Thoracic aorta (tissue), 2 donors: ENCODE measurements around the gene MEGF11. TPM values are rescaled to one million over a fixed set of nuclear protein-coding genes. Genes with fewer than 3 reads are reported as not detected.

Source experiments
- ATAC-seq: fragments of 150-250 bp; one replicate; pipeline ENCODE4 v1.8.0; 2017; ENCODE audit warnings: low read depth; ENCODE audit not compliant: insufficient number of reproducible peaks, low FRiP score
- DNase-seq: peaks from one replicate; pipeline ENCODE4 v3.0.0-alpha.2; 2020; ENCODE audit warnings: low spot score
- H3K27ac ChIP-seq, 2 donors: fragments of 200-600 bp; sonication (generic); 1 replicate in 1 of 2; 2 replicates in 1 of 2; pipeline ENCODE4 v1.5.1; 2016; ENCODE audit warnings: mild to moderate bottlenecking in 2 of 2, moderate library complexity in 2 of 2
- H3K27me3 ChIP-seq: fragments of 200-600 bp; sonication (generic); replicated peaks from 2 replicates; pipeline ENCODE4 v1.6.0; 2016; ENCODE audit warnings: mild to moderate bottlenecking; ENCODE audit not compliant: insufficient read depth
- H3K36me3 ChIP-seq: fragments of 200-600 bp; sonication (generic); one replicate; pipeline ENCODE4 v1.5.1; 2016
- H3K4me1 ChIP-seq, 2 donors: fragments of 200-600 bp; sonication (generic); 1 replicate in 1 of 2; 2 replicates in 1 of 2; pipeline versions ENCODE4 v1.5.1 to v1.6.0; 2016; ENCODE audit warnings: low read depth in 2 of 2, mild to moderate bottlenecking in 1 of 2; ENCODE audit not compliant: control insufficient read depth in 1 of 2
- H3K4me3 ChIP-seq: fragments of 200-600 bp; sonication (generic); 2 replicates; pipeline ENCODE4 v1.5.1; 2016; ENCODE audit warnings: mild to moderate bottlenecking
- H3K9me3 ChIP-seq: fragments of 200-600 bp; sonication (generic); 2 replicates; pipeline ENCODE4 v1.5.1; 2016
- CTCF ChIP-seq: fragments of 200-600 bp; sonication (generic); IDR thresholded peaks from one replicate; pipeline ENCODE4 v1.5.1; 2019; ENCODE audit warnings: antibody characterized with exemption
- total RNA-seq, 2 donors: library from RNA; depleted of rRNA; stranded (reverse); fragments of >200 nt; gene quantifications; one replicate each; pipeline versions ENCODE4 v1.1.0 to v1.2.3, GENCODE V29; 2016

The MEGF11 gene
- not detected for total RNA-seq

DNA sequence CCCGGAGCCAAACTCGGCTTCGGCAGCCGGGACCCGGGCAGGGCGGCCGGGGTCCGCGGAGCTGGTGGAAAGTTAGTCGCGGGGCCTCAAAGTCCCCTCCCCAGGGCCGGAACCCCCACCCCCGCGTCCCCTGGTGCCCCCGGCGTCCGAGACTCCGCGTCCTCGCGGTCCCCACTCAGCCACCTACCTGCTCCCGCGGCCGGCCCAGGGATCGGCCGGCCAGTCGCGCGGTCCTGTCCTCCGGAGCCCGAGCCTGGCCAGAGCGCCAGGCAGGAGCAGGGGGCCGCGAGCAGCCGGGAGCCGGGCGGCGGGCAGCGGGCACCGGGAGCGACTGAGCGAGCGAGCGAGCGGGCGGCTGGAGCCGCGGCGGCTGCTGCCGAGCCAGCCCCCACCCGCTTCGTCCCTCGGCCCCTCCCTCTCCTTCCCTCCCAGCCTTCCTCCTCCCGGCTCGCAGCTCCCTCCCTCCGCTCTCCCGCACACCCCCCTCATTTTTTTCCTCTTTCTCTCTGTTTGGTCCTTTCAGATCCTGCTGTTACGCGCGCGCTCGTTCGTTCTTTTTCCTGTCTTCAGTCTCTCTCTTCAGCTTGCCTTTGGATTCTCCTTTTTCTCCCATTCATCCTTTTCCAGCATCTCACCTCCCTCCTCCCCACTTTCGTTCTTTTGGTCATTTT, at the start of gene MEGF11:
Gene MEGF11 (minus strand): TSS at position 333 of the 671 bp plus-strand sequence. CDS start 125,347 bp downstream, outside the sequence.
- no peak for TF ChIP-seq CTCF
- Histone ChIP-seq H3K4me1 (peaks cover 10 to 25% of the 10 kb centered on the region in 2 donors), H3K27ac (no peak within 1 kb of the TSS), H3K27me3 (peaks cover 16% of the 10 kb centered on the region), H3K9me3 (no peaks in the 10 kb centered on the region), H3K36me3 (no peaks in the 10 kb centered on the region), H3K4me3 (peak within 1 kb of the TSS; percentile 78)
- no peak for DNase-seq
- peak; percentile 22 for ATAC-seq

DNA sequence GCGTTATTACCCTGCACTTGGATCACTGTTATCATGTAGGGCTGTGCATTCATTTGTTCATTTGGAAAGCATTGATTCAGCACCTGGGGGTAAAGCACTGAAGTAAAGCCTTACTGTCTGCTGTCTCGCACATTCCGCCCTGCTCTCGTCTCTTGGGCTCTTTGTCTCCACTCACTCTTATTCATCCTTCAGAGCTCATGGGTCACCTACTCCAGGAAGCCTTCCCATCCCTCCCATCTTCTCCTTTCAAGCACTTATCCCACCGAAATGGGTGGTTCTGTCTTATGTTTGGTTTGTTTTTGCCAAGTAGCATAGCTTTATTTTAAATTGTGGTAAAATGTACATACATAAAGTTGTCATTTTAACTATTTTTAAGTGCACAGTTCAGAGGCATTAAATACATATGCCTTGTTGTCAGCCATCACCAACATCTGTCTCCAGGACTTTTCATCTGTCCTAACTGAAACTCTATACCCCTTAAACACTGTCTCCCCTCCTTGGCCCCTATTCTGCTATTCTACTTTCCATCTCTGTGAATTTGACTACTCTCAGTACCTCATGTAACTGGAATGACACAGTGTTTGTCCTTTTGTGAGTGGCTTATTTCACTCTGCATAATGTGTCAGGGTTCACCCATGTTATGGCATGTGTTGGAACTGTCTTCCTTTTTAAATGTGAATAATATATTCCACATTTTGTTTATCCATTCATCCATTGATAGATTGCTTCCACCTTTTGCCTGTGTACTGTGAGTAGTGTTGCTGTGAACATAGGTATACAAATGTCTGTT, 49.1 kb upstream of the MEGF11 start:
- Histone ChIP-seq H3K4me1 (no peaks in the 10 kb centered on the region), H3K4me3 (no peak overlapping the region), H3K27me3 (no peaks in the 10 kb centered on the region), H3K36me3 (peaks cover 7% of the 10 kb centered on the region), H3K27ac (no peak overlapping the region), H3K9me3 (no peaks in the 10 kb centered on the region)
- TF ChIP-seq CTCF: no peak
- DNase-seq: no peak
- ATAC-seq: no peak

DNA sequence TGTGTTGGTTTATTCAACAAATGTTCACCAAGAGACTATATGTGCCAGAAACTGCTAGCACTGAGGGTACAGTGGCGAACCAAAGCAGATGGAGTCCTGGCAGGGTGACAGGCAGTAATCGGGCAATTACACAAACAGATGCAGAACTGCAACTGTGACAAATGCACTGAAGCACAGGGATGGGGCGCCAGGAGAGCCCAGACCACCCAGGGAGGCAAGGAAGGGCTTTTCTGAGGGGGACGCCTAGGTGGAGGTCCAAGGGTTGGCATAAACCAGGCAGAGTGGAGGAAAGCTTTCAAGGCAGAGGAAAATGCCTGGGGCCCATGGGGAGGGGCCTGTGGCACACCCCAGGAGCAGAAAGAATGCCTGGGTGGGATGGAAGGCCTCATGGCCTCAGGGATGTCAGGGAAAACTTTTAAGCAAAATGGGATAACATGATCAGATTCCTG, 45.3 kb upstream of the MEGF11 start:
- H3K4me1 ChIP-seq: peaks cover 5 to 16% of the 10 kb centered on the region in 2 donors
- no peak for TF ChIP-seq CTCF
- H3K4me3 ChIP-seq: no peak overlapping the region
- no peak for ATAC-seq
- no peak overlapping the region for H3K27ac ChIP-seq
- H3K27me3 ChIP-seq: no peaks in the 10 kb centered on the region
- peaks cover 3% of the 10 kb centered on the region for H3K36me3 ChIP-seq
- no peak for DNase-seq
- H3K9me3 ChIP-seq: no peaks in the 10 kb centered on the region

DNA sequence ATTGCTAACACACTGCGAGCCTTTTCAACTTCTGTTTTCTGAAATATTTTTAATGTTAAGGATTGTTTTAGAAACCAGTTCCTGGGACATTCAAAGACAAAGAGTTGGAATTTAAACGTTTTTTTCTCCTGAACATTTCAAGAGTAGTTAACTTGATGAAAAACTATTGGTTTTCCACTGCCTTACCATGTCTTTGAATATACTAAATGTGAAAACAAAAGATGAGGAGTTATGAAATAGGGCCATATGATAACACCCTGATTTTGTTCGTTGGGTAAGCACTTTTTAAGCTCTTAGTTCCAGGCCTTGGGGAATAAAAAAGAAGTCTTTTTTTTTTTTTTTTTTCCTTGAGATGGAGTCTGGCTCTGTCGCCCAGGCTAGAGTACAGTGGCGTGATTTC, 42.6 kb upstream of the MEGF11 start:
- H3K27me3 ChIP-seq: no peaks in the 10 kb centered on the region
- H3K36me3 ChIP-seq: peaks cover 3% of the 10 kb centered on the region
- no peak for DNase-seq
- peaks cover 12 to 30% of the 10 kb centered on the region in 2 donors for H3K4me1 ChIP-seq
- no peak for ATAC-seq
- H3K27ac ChIP-seq: no peak overlapping the region
- no peak overlapping the region for H3K4me3 ChIP-seq
- TF ChIP-seq CTCF: no peak
- H3K9me3 ChIP-seq: no peaks in the 10 kb centered on the region

- DNase-seq (no peak), ATAC-seq (no peak)
- peak overlapping the region; percentile 88 for H3K4me3 ChIP-seq
- H3K27me3 ChIP-seq: no peaks in the 10 kb centered on the region
- TF ChIP-seq CTCF: no peak
- no peaks in the 10 kb centered on the region for H3K9me3 ChIP-seq
- H3K4me1 ChIP-seq: peaks cover 12 to 30% of the 10 kb centered on the region in 2 donors
- peaks cover 3% of the 10 kb centered on the region for H3K36me3 ChIP-seq
- H3K27ac ChIP-seq: peak overlapping the region; percentile 83 to 88
These were observed 41.3 kb upstream of the MEGF11 start for GRCh38 chr15:66294932-66295235.
